H9 (cell line): Measurements from ENCODE around the gene NEK4. TPM values are rescaled to one million over a fixed set of nuclear protein-coding genes. Genes with fewer than 3 reads are reported as not detected.

Source experiments
- DNase-seq: peaks from one replicate; pipeline ENCODE4 v3.0.0-alpha.2; 2017
- H2AFZ ChIP-seq: one replicate; pipeline ENCODE4 v1.6.1; 2013; ENCODE audit warnings: mild to moderate bottlenecking, low read length, control low read depth, moderate library complexity
- H2AK5ac ChIP-seq: 2 replicates; pipeline ENCODE4 v1.6.1; 2013; ENCODE audit warnings: low read length, control low read depth, mixed read lengths; ENCODE audit not compliant: insufficient read length
- H2BK120ac ChIP-seq: one replicate; pipeline ENCODE4 v1.6.1; 2013; ENCODE audit warnings: low read depth, mild to moderate bottlenecking, low read length, control low read depth, inconsistent platforms; ENCODE audit not compliant: poor library complexity, severe bottlenecking
- H2BK12ac ChIP-seq: 2 replicates; pipeline ENCODE4 v1.6.1; 2013; ENCODE audit warnings: low read length, control low read depth, mixed read lengths, low read depth; ENCODE audit not compliant: insufficient read length
- H2BK15ac ChIP-seq: 2 replicates; pipeline ENCODE4 v1.6.1; 2013; ENCODE audit warnings: low read depth, low read length, control low read depth
- H2BK20ac ChIP-seq: one replicate; pipeline ENCODE4 v1.6.1; 2013; ENCODE audit warnings: low read depth, mild to moderate bottlenecking, low read length, control low read depth, inconsistent platforms; ENCODE audit not compliant: poor library complexity, severe bottlenecking
- H2BK5ac ChIP-seq: 2 replicates; pipeline ENCODE4 v1.6.1; 2013; ENCODE audit warnings: low read length, control low read depth, mixed read lengths; ENCODE audit not compliant: insufficient read length
- H3K14ac ChIP-seq: 2 replicates; pipeline ENCODE4 v1.6.1; 2013; ENCODE audit warnings: low read length, control low read depth; ENCODE audit not compliant: insufficient read depth
- H3K18ac ChIP-seq: 2 replicates; pipeline ENCODE4 v1.6.1; 2013; ENCODE audit warnings: low read depth, mild to moderate bottlenecking, mixed read lengths, low read length, control low read depth; ENCODE audit not compliant: insufficient read length
- H3K23ac ChIP-seq: 2 replicates; pipeline ENCODE4 v1.6.1; 2013; ENCODE audit warnings: low read length, control low read depth, mixed read lengths, low read depth; ENCODE audit not compliant: insufficient read length
- H3K23me2 ChIP-seq: 2 replicates; pipeline ENCODE4 v1.6.1; 2013; ENCODE audit warnings: low read depth, mild to moderate bottlenecking, mixed read lengths, low read length, control low read depth; ENCODE audit not compliant: insufficient read length, poor library complexity, severe bottlenecking
- H3K27ac ChIP-seq: 2 replicates; pipeline ENCODE4 v1.5.1; 2013; ENCODE audit warnings: low read length, control low read depth, mixed read lengths, low read depth; ENCODE audit not compliant: insufficient read length
- H3K27me3 ChIP-seq: 2 replicates; pipeline ENCODE4 v1.6.1; 2013; ENCODE audit warnings: low read length, control low read depth, inconsistent platforms; ENCODE audit not compliant: insufficient read depth
- H3K4ac ChIP-seq: 2 replicates; pipeline ENCODE4 v1.6.1; 2013; ENCODE audit warnings: low read depth, mild to moderate bottlenecking, control low read depth, inconsistent platforms, low read length, moderate library complexity
- H3K4me1 ChIP-seq: 2 replicates; pipeline ENCODE4 v1.6.1; 2013; ENCODE audit warnings: low read length, control low read depth, inconsistent platforms; ENCODE audit not compliant: insufficient read depth
- H3K4me2 ChIP-seq: 2 replicates; pipeline ENCODE4 v1.6.1; 2013; ENCODE audit warnings: low read length, control low read depth, mixed read lengths; ENCODE audit not compliant: insufficient read length, insufficient read depth
- H3K56ac ChIP-seq: 2 replicates; pipeline ENCODE4 v1.6.1; 2013; ENCODE audit warnings: low read depth, mild to moderate bottlenecking, mixed read lengths, low read length, control low read depth; ENCODE audit not compliant: insufficient read length
- H3K79me1 ChIP-seq: 2 replicates; pipeline ENCODE4 v1.6.1; 2013; ENCODE audit warnings: low read depth, mild to moderate bottlenecking, moderate library complexity, low read length, control low read depth, inconsistent platforms; ENCODE audit not compliant: insufficient read depth, poor library complexity, severe bottlenecking
- H3K79me2 ChIP-seq: 2 replicates; pipeline ENCODE4 v1.6.1; 2013; ENCODE audit warnings: low read length, control low read depth, inconsistent platforms; ENCODE audit not compliant: insufficient read depth
- H3K9ac ChIP-seq: 2 replicates; pipeline ENCODE4 v1.6.1; 2013; ENCODE audit warnings: low read length, control low read depth, mixed read lengths; ENCODE audit not compliant: insufficient read length; ENCODE audit errors: extremely low read depth
- H3K9me3 ChIP-seq: one replicate; pipeline ENCODE4 v1.6.1; 2013; ENCODE audit warnings: low read depth, low read length, inconsistent platforms; ENCODE audit not compliant: control insufficient read depth
- H3T11ph ChIP-seq: one replicate; pipeline ENCODE4 v1.6.1; 2013; ENCODE audit warnings: mild to moderate bottlenecking, low read length, control low read depth, inconsistent platforms
- H4K20me1 ChIP-seq: one replicate; pipeline ENCODE4 v1.6.1; 2013; ENCODE audit not compliant: control insufficient read depth, insufficient read length, insufficient read depth
- H4K5ac ChIP-seq: 2 replicates; pipeline ENCODE4 v1.6.1; 2013; ENCODE audit warnings: low read depth, mild to moderate bottlenecking, mixed read lengths, low read length, control low read depth; ENCODE audit not compliant: insufficient read length
- H4K8ac ChIP-seq: replicated peaks from 2 replicates; pipeline ENCODE4 v1.6.1; 2013; ENCODE audit warnings: low read length, control low read depth, mixed read lengths, low read depth; ENCODE audit not compliant: insufficient read length
- H4K91ac ChIP-seq: 2 replicates; pipeline ENCODE4 v1.6.1; 2013; ENCODE audit warnings: low read depth, mild to moderate bottlenecking, moderate library complexity, mixed read lengths, low read length, control low read depth; ENCODE audit not compliant: insufficient read length
- H3K27ac Mint-ChIP-seq, 3 experiments: 2 replicates in 2 of 3; 3 replicates in 1 of 3; pipeline ENCODE4 v1.8.0; 2020 to 2021; ENCODE audit warnings: mixed read lengths in 3 of 3, mild to moderate bottlenecking in 1 of 3, moderate library complexity in 1 of 3
- H3K27me3 Mint-ChIP-seq: 2 replicates; pipeline ENCODE4 v1.8.0; 2021; ENCODE audit warnings: low read depth, mild to moderate bottlenecking, moderate library complexity, mixed read lengths
- H3K36me3 Mint-ChIP-seq, 3 experiments: 2 replicates in 2 of 3; 3 replicates in 1 of 3; pipeline ENCODE4 v1.8.0; 2020 to 2021; ENCODE audit warnings: low read depth in 3 of 3, mixed read lengths in 3 of 3; ENCODE audit not compliant: insufficient read depth in 1 of 3
- H3K4me1 Mint-ChIP-seq, 2 experiments: 2 replicates each; pipeline ENCODE4 v1.8.0; 2020; ENCODE audit warnings: mixed read lengths in 2 of 2
- H3K4me3 Mint-ChIP-seq, 2 experiments: 2 replicates in 1 of 2; 3 replicates in 1 of 2; pipeline ENCODE4 v1.8.0; 2020 to 2021; ENCODE audit warnings: mild to moderate bottlenecking in 2 of 2, mixed read lengths in 2 of 2, moderate library complexity in 1 of 2
- H3K9me3 Mint-ChIP-seq, 2 experiments: 2 replicates in 1 of 2; 3 replicates in 1 of 2; pipeline ENCODE4 v1.8.0; 2020; ENCODE audit warnings: mild to moderate bottlenecking in 2 of 2, mixed read lengths in 2 of 2, moderate library complexity in 1 of 2
- CTCF ChIP-seq: fragments of 200-600 bp; sonication (generic); conservative IDR thresholded peaks from 3 replicates; pipeline ENCODE4 v1.8.0; 2021; ENCODE audit warnings: antibody characterized with exemption, mild to moderate bottlenecking
- WGBS: extraction: QIAGEN DNeasy Blood & Tissue Kit; methylation state at CpG from one replicate; pipeline ENCODE4 v1.1.7; 2013; ENCODE audit warnings: missing lambda C conversion rate, low lambda C conversion rate, mixed read lengths; ENCODE audit not compliant: insufficient read length; ENCODE audit errors: extremely low coverage; 5-methylcytosine and 5-hydroxymethylcytosine counted together
- total RNA-seq: library from RNA; stranded (reverse); gene quantifications from 2 replicates; pipeline ENCODE4 v1.2.1, GENCODE V29; 2021

The NEK4 gene
- total RNA-seq, 1 experiment from 2014 or later: 36.0 TPM

DNA sequence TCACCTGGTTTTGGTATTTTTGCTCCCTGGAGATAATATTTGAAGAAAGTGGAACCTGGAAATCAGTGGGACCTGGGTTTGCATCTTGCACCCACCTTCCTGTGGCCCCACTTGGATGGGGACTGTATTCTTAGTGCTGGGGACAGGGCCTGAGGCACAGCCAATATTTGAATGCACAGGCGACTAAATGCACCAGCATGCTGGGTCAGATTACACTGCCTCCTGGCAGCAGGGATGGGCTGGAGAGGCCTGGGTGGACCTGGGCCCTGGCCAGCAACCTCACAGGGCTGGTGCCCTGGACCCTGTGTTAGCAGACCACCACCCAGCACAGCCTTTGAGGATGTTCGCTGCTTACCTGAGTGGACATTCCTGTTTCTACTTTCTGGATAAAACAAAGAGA is 49.2 kb upstream of the NEK4 start:
- Histone ChIP-seq H3K4me1 (0 out of 2 replicates have a peak, but pooled peaks cover 4% of the 10 kb centered on the region), H3K56ac (no peak overlapping the region), H2BK20ac (no peak overlapping the region), H3K14ac (no peak overlapping the region), H3K23me2 (no peaks in the 10 kb centered on the region), H2BK120ac (no peak overlapping the region), H2AK5ac (no peak overlapping the region), H4K8ac (no peak overlapping the region), H3K79me2 (no peaks in the 10 kb centered on the region), H3K9me3 (no peaks in the 10 kb centered on the region), H4K5ac (no peak overlapping the region), H3K79me1 (no peaks in the 10 kb centered on the region), H3K9ac (no peak overlapping the region), H4K91ac (no peak overlapping the region), H2AFZ (no peak overlapping the region), H3K27ac (no peak overlapping the region), H2BK12ac (no peak overlapping the region), H2BK5ac (no peak overlapping the region), H3T11ph (no peak overlapping the region), H3K18ac (no peak overlapping the region), H4K20me1 (no peaks in the 10 kb centered on the region), H3K23ac (no peak overlapping the region), H3K27me3 (no peaks in the 10 kb centered on the region), H3K4ac (no peak overlapping the region), H3K4me2 (no peak overlapping the region), H2BK15ac (no peak overlapping the region)
- H3K27me3 Mint-ChIP-seq: no peaks in the 10 kb centered on the region
- no peaks in the 10 kb centered on the region for H3K9me3 Mint-ChIP-seq
- DNase-seq: no peak
- H3K36me3 Mint-ChIP-seq: no peaks in the 10 kb centered on the region; a peak in 1 of 7 replicates
- no peak overlapping the region for H3K4me3 Mint-ChIP-seq
- H3K27ac Mint-ChIP-seq: no peak overlapping the region; a peak in 1 of 7 replicates
- peaks cover 12 to 14% of the 10 kb centered on the region in 2 experiments for H3K4me1 Mint-ChIP-seq
- no peak for TF ChIP-seq CTCF
- no CpG with 5 or more reads among the region's 2 CpGs for WGBS
